Omental fat pad (tissue), 4 donors: Measurements from ENCODE around the gene PPM1M. TPM values are rescaled to one million over a fixed set of nuclear protein-coding genes. Genes with fewer than 3 reads are reported as not detected.

Experiments used
- ATAC-seq: fragments of 150-250 bp; one replicate; pipeline ENCODE4 v1.9.1; 2016; ENCODE audit warnings: mild to moderate bottlenecking, moderate library complexity; ENCODE audit not compliant: low FRiP score
- DNase-seq: peaks from one replicate; pipeline ENCODE4 v3.0.0-alpha.2; 2019; ENCODE audit warnings: low spot score
- CTCF ChIP-seq, 3 donors: fragments of 450-650 bp; IDR thresholded peaks; one replicate each; pipeline ENCODE4 v1.5.1; 2016 to 2017; ENCODE audit warnings: antibody characterized with exemption in 3 of 3, mild to moderate bottlenecking in 3 of 3, moderate library complexity in 2 of 3
- total RNA-seq, 4 donors: library from RNA; depleted of rRNA; stranded (reverse); fragments of >200 nt; gene quantifications; one replicate each; pipeline ENCODE4 v1.1.0, GENCODE V29; 2016

The PPM1M gene
- total RNA-seq, 4 donors from 2014 or later, result 17.0 to 32.2 (median 23.9) TPM

- ATAC-seq (no peak), DNase-seq (no peak)
- TF ChIP-seq CTCF (IDR thresholded peaks at IDR 0.05), result no peak
Measured at GRCh38 chr3:52288674-52289073, 43.1 kb downstream of the PPM1M start.

- no peak for TF ChIP-seq CTCF (IDR thresholded peaks at IDR 0.05)
- no peak for DNase-seq
- no peak for ATAC-seq
Measured at GRCh38 chr3:52289338-52289746, 43.8 kb downstream of the PPM1M start.

GRCh38 chr3:52289747-52290595 is 44.4 kb downstream of the PPM1M start:
- no peak for TF ChIP-seq CTCF (IDR thresholded peaks at IDR 0.05)
- DNase-seq (no peak), ATAC-seq (no peak)

- no peak for DNase-seq
- ATAC-seq, result no peak
- TF ChIP-seq CTCF (IDR thresholded peaks at IDR 0.05), result no peak
Measured at GRCh38 chr3:52290596-52291507, 45.3 kb downstream of the PPM1M start.

- DNase-seq (no peak), ATAC-seq (no peak)
- no peak for TF ChIP-seq CTCF (IDR thresholded peaks at IDR 0.05)
Measured at GRCh38 chr3:52291508-52292181, 46.1 kb downstream of the PPM1M start.

GRCh38 chr3:52292247-52293065 is 46.9 kb downstream of the PPM1M start:
- no peak for DNase-seq
- TF ChIP-seq CTCF (IDR thresholded peaks at IDR 0.05), result no peak
- no peak for ATAC-seq
